HG02763 (cell line): ENCODE results near the gene GABARAP.
A peak's percentile ranks its signal among the peaks of the same experiment; 100 is the strongest.

Experiments
- ATAC-seq: cut with Tn5 transposase; IDR thresholded peaks from one replicate; pipeline ENCODE4 v1.9.1; 2021; ENCODE audit warnings: mild to moderate bottlenecking, moderate library complexity; ENCODE audit not compliant: unreplicated experiment

GABARAP gene

GRCh38 chr17:7241090-7241733 lies 1.0 kb downstream of the GABARAP start:
- ATAC-seq = no peak

GRCh38 chr17:7240375-7240774 lies 1.9 kb downstream of the GABARAP start:
- ATAC-seq = no peak

- ATAC-seq = peak; percentile 51
Measured at GRCh38 chr17:7239091-7240027, 2.9 kb downstream of the GABARAP start, which contains the start of gene PHF23. Gene PHF23 (minus strand): TSS chr17:7239457. CDS start chr17:7239279, 178 bp downstream.

- ATAC-seq = no peak
Measured at GRCh38 chr17:7238420-7239090, 3.7 kb downstream of the GABARAP start.

GRCh38 chr17:7237761-7238419 lies 4.4 kb downstream of the GABARAP start:
- ATAC-seq = no peak

- ATAC-seq = no peak
Measured at GRCh38 chr17:7237266-7237760, 4.9 kb downstream of the GABARAP start.

GRCh38 chr17:7236808-7237207 lies 5.4 kb downstream of the GABARAP start:
- ATAC-seq = no peak

- no peak for ATAC-seq
Measured at GRCh38 chr17:7235693-7236665, 6.3 kb downstream of the GABARAP start.

- ATAC-seq = peak; percentile 47
Measured at GRCh38 chr17:7234083-7234951, 7.9 kb downstream of the GABARAP start, which contains the start of gene DVL2. Gene DVL2 (minus strand): TSS chr17:7234517. CDS start chr17:7234262, 255 bp downstream.

GRCh38 chr17:7233701-7234082 lies 8.6 kb downstream of the GABARAP start:
- ATAC-seq = no peak

GRCh38 chr17:7232114-7232513 lies 10.1 kb downstream of the GABARAP start:
- no peak for ATAC-seq

- no peak for ATAC-seq
Measured at GRCh38 chr17:7229504-7229903, 12.7 kb downstream of the GABARAP start.

GRCh38 chr17:7228920-7229319 lies 13.3 kb downstream of the GABARAP start:
- ATAC-seq = no peak

- ATAC-seq = no peak
Measured at GRCh38 chr17:7226721-7227710, 15.2 kb downstream of the GABARAP start.

- ATAC-seq = no peak
Measured at GRCh38 chr17:7225711-7226331, 16.4 kb downstream of the GABARAP start.

- ATAC-seq = no peak
Measured at GRCh38 chr17:7224661-7225111, 17.6 kb downstream of the GABARAP start.

- ATAC-seq = no peak
Measured at GRCh38 chr17:7224110-7224509, 18.1 kb downstream of the GABARAP start.
